GM10847 (cell line): ENCODE data around the gene CKAP5.

Experiments
- POLR2A ChIP-seq: IDR thresholded peaks from 2 replicates; pipeline ENCODE4 v1.6.1; 2011; ENCODE audit not compliant: insufficient read length; ENCODE audit errors: extremely low read depth

CKAP5 gene

GRCh38 chr11:46745995-46746394, 100.1 kb downstream of the CKAP5 start:
- TF ChIP-seq POLR2A, result no peak

- no peak for TF ChIP-seq POLR2A
Measured at GRCh38 chr11:46745328-46745727, 100.8 kb downstream of the CKAP5 start.

- no peak for TF ChIP-seq POLR2A
Measured at GRCh38 chr11:46743693-46744339, 102.3 kb downstream of the CKAP5 start.

- no peak for TF ChIP-seq POLR2A
Measured at GRCh38 chr11:46743043-46743442, 103.0 kb downstream of the CKAP5 start.

GRCh38 chr11:46741600-46742484, 104.2 kb downstream of the CKAP5 start:
- no peak for TF ChIP-seq POLR2A

GRCh38 chr11:46738887-46739286, 107.2 kb downstream of the CKAP5 start:
- TF ChIP-seq POLR2A, result no peak

GRCh38 chr11:46737699-46738098, 108.4 kb downstream of the CKAP5 start:
- no peak for TF ChIP-seq POLR2A

- no peak for TF ChIP-seq POLR2A
Measured at GRCh38 chr11:46736615-46737014, 109.5 kb downstream of the CKAP5 start.

- TF ChIP-seq POLR2A, result no peak
Measured at GRCh38 chr11:46736146-46736545, 109.9 kb downstream of the CKAP5 start.

GRCh38 chr11:46733234-46733633, 112.8 kb downstream of the CKAP5 start:
- TF ChIP-seq POLR2A, result no peak

GRCh38 chr11:46731545-46731944, 114.5 kb downstream of the CKAP5 start:
- TF ChIP-seq POLR2A, result no peak

- no peak for TF ChIP-seq POLR2A
Measured at GRCh38 chr11:46729110-46730027, 116.7 kb downstream of the CKAP5 start.

- TF ChIP-seq POLR2A, result no peak
Measured at GRCh38 chr11:46728659-46729040, 117.4 kb downstream of the CKAP5 start.

- TF ChIP-seq POLR2A, result no peak
Measured at GRCh38 chr11:46727952-46728658, 118.0 kb downstream of the CKAP5 start.

- TF ChIP-seq POLR2A, result no peak
Measured at GRCh38 chr11:46726206-46726862, 119.7 kb downstream of the CKAP5 start.
